Lung microvascular endothelial cell (primary cell): ENCODE measurements around the gene E2F2. TPM values are rescaled to one million over a fixed set of nuclear protein-coding genes. Genes with fewer than 3 reads are reported as not detected.

Source experiments
- DNase-seq, 2 donors: peaks; one replicate each; pipeline versions ENCODE4 v3.0.0 to v3.0.0-alpha.2; 2010; ENCODE audit warnings: low read depth in 2 of 2
- total RNA-seq: library from RNA; depleted of rRNA; stranded (reverse); fragments of >200 nt; gene quantifications from 2 replicates; pipeline ENCODE4 v1.2.1, GENCODE V29; 2014

E2F2 gene
- total RNA-seq, 1 donor from 2014 or later = 0.40 TPM

- DNase-seq = peak in 1 of 2 donors; percentile 21
Observed at GRCh38 chr1:23563003-23563402, 32.0 kb upstream of the E2F2 start.

- peak; percentile 100 for DNase-seq
Observed at GRCh38 chr1:23562137-23562876, 31.3 kb upstream of the E2F2 start.

- DNase-seq = peak; percentile 23 to 50
Observed at GRCh38 chr1:23561813-23562100, 30.7 kb upstream of the E2F2 start.

GRCh38 chr1:23561076-23561812, 30.2 kb upstream of the E2F2 start:
- peak in 1 of 2 donors; percentile 27 for DNase-seq

GRCh38 chr1:23559985-23560741, 29.1 kb upstream of the E2F2 start:
- DNase-seq = peak; percentile 36 to 38

GRCh38 chr1:23559136-23559984, 28.3 kb upstream of the E2F2 start, which contains the start of gene ID3:
Gene ID3, minus strand, starts transcription at chr1:23559501. Its CDS starts 75 bp downstream, at chr1:23559426.
- peak; percentile 97 for DNase-seq

GRCh38 chr1:23558872-23559135, 27.8 kb upstream of the E2F2 start:
- no peak for DNase-seq

GRCh38 chr1:23558140-23558871, 27.3 kb upstream of the E2F2 start:
- peak; percentile 70 to 74 for DNase-seq

GRCh38 chr1:23557471-23558124, 26.6 kb upstream of the E2F2 start:
- DNase-seq = peak in 1 of 2 donors; percentile 36

- peak; percentile 81 to 92 for DNase-seq
Observed at GRCh38 chr1:23556635-23557470, 25.8 kb upstream of the E2F2 start.

GRCh38 chr1:23555986-23556634, 25.1 kb upstream of the E2F2 start:
- DNase-seq = peak; percentile 76 to 94

- peak; percentile 67 to 80 for DNase-seq
Observed at GRCh38 chr1:23555270-23555985, 24.4 kb upstream of the E2F2 start.

- peak; percentile 92 to 96 for DNase-seq
Observed at GRCh38 chr1:23554481-23555269, 23.6 kb upstream of the E2F2 start.

- no peak for DNase-seq
Observed at GRCh38 chr1:23554127-23554480, 23.1 kb upstream of the E2F2 start.

GRCh38 chr1:23553231-23554126, 22.4 kb upstream of the E2F2 start:
- DNase-seq = peak; percentile 44 to 48

GRCh38 chr1:23551849-23552248, 20.8 kb upstream of the E2F2 start:
- DNase-seq = no peak
